NCI-H2196 treated with DMSO at 0.1 percent for 48 hours (cell line): Measurements from ENCODE around the gene CTLA4.

Source experiments
- DNase-seq: peaks from one replicate; lab custom pipeline; 2025; ENCODE audit not compliant: unreplicated experiment; lab: John Stamatoyannopoulos, UW

The CTLA4 gene

GRCh38 chr2:203867561-203868200 lies at the start of gene CTLA4:
Gene CTLA4, plus strand, starts transcription at chr2:203867771. Its CDS starts 172 bp downstream, at chr2:203867943.
- no peak for DNase-seq

GRCh38 chr2:203818656-203819055 lies 48.9 kb upstream of the CTLA4 start:
- DNase-seq = no peak

GRCh38 chr2:203819434-203820133 lies 48.0 kb upstream of the CTLA4 start:
- DNase-seq = no peak

- no peak for DNase-seq
Observed at GRCh38 chr2:203820969-203821368, 46.6 kb upstream of the CTLA4 start.

- no peak for DNase-seq
Observed at GRCh38 chr2:203822240-203822639, 45.3 kb upstream of the CTLA4 start.

- no peak for DNase-seq
Observed at GRCh38 chr2:203823173-203823572, 44.4 kb upstream of the CTLA4 start.

GRCh38 chr2:203824057-203824456 lies 43.5 kb upstream of the CTLA4 start:
- DNase-seq = no peak

GRCh38 chr2:203824603-203825002 lies 43.0 kb upstream of the CTLA4 start:
- DNase-seq = no peak

- no peak for DNase-seq
Observed at GRCh38 chr2:203826704-203827103, 40.9 kb upstream of the CTLA4 start.

GRCh38 chr2:203830304-203831055 lies 37.1 kb upstream of the CTLA4 start:
- DNase-seq = no peak

- no peak for DNase-seq
Observed at GRCh38 chr2:203835420-203835819, 32.2 kb upstream of the CTLA4 start.

GRCh38 chr2:203835892-203836800 lies 31.4 kb upstream of the CTLA4 start:
- DNase-seq = no peak

- DNase-seq = no peak
Observed at GRCh38 chr2:203840655-203841205, 26.8 kb upstream of the CTLA4 start.

- DNase-seq = no peak
Observed at GRCh38 chr2:203841654-203842053, 25.9 kb upstream of the CTLA4 start.

GRCh38 chr2:203842373-203842772 lies 25.2 kb upstream of the CTLA4 start:
- DNase-seq = no peak

- DNase-seq = no peak
Observed at GRCh38 chr2:203846490-203847105, 21.0 kb upstream of the CTLA4 start.

- no peak for DNase-seq
Observed at GRCh38 chr2:203849010-203849409, 18.6 kb upstream of the CTLA4 start.

- DNase-seq = no peak
Observed at GRCh38 chr2:203852760-203853159, 14.8 kb upstream of the CTLA4 start.

GRCh38 chr2:203853271-203853670 lies 14.3 kb upstream of the CTLA4 start:
- no peak for DNase-seq

GRCh38 chr2:203853722-203854121 lies 13.8 kb upstream of the CTLA4 start:
- DNase-seq = no peak
